Measurements from ENCODE around the gene CT45A7. TPM values are rescaled to one million over a fixed set of nuclear protein-coding genes. Genes with fewer than 3 reads are reported as not detected.
"Not testable (repeated sequence)": the region's sequence is repeated elsewhere in the genome, so short reads cannot be mapped to it uniquely, and the experiment has no call there.

Gene CT45A7, protein sequence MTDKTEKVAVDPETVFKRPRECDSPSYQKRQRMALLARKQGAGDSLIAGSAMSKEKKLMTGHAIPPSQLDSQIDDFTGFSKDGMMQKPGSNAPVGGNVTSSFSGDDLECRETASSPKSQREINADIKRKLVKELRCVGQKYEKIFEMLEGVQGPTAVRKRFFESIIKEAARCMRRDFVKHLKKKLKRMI
- not detected in 2 replicates for total RNA-seq (ENCODE audit: low replicate concordance)

DNA sequence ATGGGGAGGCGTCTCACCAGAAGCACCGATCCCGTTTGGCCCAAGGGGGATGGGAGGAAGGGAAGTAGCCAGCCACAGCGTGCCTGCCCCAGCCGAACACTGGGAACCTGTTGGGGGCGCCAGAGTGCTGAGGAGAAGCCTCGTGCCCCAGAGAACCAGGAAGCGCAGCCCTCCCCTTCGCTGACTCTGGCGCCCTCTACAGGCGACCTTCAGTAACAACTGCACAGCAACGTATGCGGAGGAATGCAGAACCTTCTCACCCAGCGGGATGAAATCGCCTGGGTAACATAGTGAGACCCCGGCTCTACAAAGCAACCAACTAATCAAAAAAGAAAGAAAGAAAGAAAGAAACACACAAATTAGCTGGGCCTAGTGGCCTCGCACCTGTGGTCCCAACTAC lies at the start of gene CT45A7:
CT45A7 (minus strand) TSS at position 101 of the 400 bp plus-strand sequence. CDS start 3,747 bp downstream, outside the sequence.
- not testable (repeated sequence) for H3K9ac ChIP-seq; H3K9me3 ChIP-seq (ENCODE audit: low read depth); H3K79me2 ChIP-seq (ENCODE audit: low read depth); H2AFZ ChIP-seq (replicated peaks); H3K36me3 Mint-ChIP-seq; H3K4me1 ChIP-seq; H3K4me3 Mint-ChIP-seq; H3K27ac ChIP-seq; H3F3A ChIP-seq (ENCODE audit: low read depth); H3K4me3 ChIP-seq; H3K27me3 Mint-ChIP-seq (ENCODE audit: insufficient read depth, low read depth); H3K9me3 Mint-ChIP-seq; DNase-seq (ENCODE audit: low spot score); H4K20me1 ChIP-seq (ENCODE audit: low read depth); H3K4me1 Mint-ChIP-seq; H3K27me3 ChIP-seq; H3K36me3 ChIP-seq; H3K4me2 ChIP-seq; H3K27ac Mint-ChIP-seq

DNA sequence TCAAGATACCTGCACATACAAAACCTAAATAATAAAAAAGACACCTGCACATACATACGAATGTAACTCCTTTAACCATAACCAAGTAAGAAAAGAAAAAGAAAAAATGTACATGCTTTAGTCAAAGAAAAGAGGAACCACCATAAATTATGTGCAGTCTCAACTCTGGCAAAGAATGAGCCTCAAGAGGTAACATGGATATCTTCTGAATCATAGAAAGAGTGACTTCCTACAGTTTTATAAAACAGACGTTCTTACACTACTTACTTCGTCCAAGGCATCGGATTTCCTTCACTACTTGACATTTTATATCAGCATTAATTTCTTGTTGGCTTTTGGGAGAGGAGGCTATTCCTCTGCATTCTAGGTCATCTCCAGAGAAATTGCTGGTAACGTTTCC lies 45.7 kb upstream of the CT45A7 start:
- H2AFZ ChIP-seq (replicated peaks); H3K9me3 Mint-ChIP-seq; H3K36me3 ChIP-seq; H3K4me3 Mint-ChIP-seq; H3K36me3 Mint-ChIP-seq; H3F3A ChIP-seq (ENCODE audit: low read depth); DNase-seq (ENCODE audit: low spot score); H3K27ac Mint-ChIP-seq; H3K4me1 Mint-ChIP-seq; H3K27me3 Mint-ChIP-seq (ENCODE audit: insufficient read depth, low read depth); H3K4me2 ChIP-seq; H3K79me2 ChIP-seq (ENCODE audit: low read depth); H3K27me3 ChIP-seq; H3K4me1 ChIP-seq; H3K9me3 ChIP-seq (ENCODE audit: low read depth); H3K9ac ChIP-seq; H4K20me1 ChIP-seq (ENCODE audit: low read depth); H3K4me3 ChIP-seq; H3K27ac ChIP-seq: not testable (repeated sequence)

DNA sequence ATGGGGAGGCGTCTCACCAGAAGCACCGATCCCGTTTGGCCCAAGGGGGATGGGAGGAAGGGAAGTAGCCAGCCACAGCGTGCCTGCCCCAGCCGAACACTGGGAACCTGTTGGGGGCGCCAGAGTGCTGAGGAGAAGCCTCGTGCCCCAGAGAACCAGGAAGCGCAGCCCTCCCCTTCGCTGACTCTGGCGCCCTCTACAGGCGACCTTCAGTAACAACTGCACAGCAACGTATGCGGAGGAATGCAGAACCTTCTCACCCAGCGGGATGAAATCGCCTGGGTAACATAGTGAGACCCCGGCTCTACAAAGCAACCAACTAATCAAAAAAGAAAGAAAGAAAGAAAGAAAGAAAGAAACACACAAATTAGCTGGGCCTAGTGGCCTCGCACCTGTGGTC lies 34.6 kb upstream of the CT45A7 start, which contains the start of gene CT45A9:
CT45A9 (minus strand) TSS at position 101 of the 400 bp plus-strand sequence. CDS start 3,751 bp downstream, outside the sequence.
- not testable (repeated sequence) for H3K79me2 ChIP-seq (ENCODE audit: low read depth); H3K4me1 Mint-ChIP-seq; H3K27ac ChIP-seq; H3K9me3 Mint-ChIP-seq; H3K36me3 Mint-ChIP-seq; DNase-seq (ENCODE audit: low spot score); H3K4me1 ChIP-seq; H3K4me3 Mint-ChIP-seq; H3K27me3 ChIP-seq; H3K27me3 Mint-ChIP-seq (ENCODE audit: insufficient read depth, low read depth); H3K9ac ChIP-seq; H4K20me1 ChIP-seq (ENCODE audit: low read depth); H3K27ac Mint-ChIP-seq; H3K9me3 ChIP-seq (ENCODE audit: low read depth); H3K4me3 ChIP-seq; H3F3A ChIP-seq (ENCODE audit: low read depth); H3K36me3 ChIP-seq; H2AFZ ChIP-seq (replicated peaks); H3K4me2 ChIP-seq

DNA sequence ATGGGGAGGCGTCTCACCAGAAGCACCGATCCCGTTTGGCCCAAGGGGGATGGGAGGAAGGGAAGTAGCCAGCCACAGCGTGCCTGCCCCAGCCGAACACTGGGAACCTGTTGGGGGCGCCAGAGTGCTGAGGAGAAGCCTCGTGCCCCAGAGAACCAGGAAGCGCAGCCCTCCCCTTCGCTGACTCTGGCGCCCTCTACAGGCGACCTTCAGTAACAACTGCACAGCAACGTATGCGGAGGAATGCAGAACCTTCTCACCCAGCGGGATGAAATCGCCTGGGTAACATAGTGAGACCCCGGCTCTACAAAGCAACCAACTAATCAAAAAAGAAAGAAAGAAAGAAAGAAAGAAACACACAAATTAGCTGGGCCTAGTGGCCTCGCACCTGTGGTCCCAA lies 17.4 kb upstream of the CT45A7 start, which contains the start of gene CT45A8:
CT45A8 (minus strand) TSS at position 101 of the 400 bp plus-strand sequence. CDS start 3,755 bp downstream, outside the sequence.
- not testable (repeated sequence) for H3K4me2 ChIP-seq; H3K9ac ChIP-seq; H3K4me3 Mint-ChIP-seq; H3K4me3 ChIP-seq; H2AFZ ChIP-seq (replicated peaks); H3F3A ChIP-seq (ENCODE audit: low read depth); DNase-seq (ENCODE audit: low spot score); H3K4me1 Mint-ChIP-seq; H4K20me1 ChIP-seq (ENCODE audit: low read depth); H3K27ac Mint-ChIP-seq; H3K27ac ChIP-seq; H3K79me2 ChIP-seq (ENCODE audit: low read depth); H3K27me3 ChIP-seq; H3K9me3 ChIP-seq (ENCODE audit: low read depth); H3K36me3 ChIP-seq; H3K36me3 Mint-ChIP-seq; H3K27me3 Mint-ChIP-seq (ENCODE audit: insufficient read depth, low read depth); H3K9me3 Mint-ChIP-seq; H3K4me1 ChIP-seq

DNA sequence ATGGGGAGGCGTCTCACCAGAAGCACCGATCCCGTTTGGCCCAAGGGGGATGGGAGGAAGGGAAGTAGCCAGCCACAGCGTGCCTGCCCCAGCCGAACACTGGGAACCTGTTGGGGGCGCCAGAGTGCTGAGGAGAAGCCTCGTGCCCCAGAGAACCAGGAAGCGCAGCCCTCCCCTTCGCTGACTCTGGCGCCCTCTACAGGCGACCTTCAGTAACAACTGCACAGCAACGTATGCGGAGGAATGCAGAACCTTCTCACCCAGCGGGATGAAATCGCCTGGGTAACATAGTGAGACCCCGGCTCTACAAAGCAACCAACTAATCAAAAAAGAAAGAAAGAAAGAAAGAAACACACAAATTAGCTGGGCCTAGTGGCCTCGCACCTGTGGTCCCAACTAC lies 17.2 kb downstream of the CT45A7 start, which contains the start of gene CT45A2:
CT45A2 (minus strand) TSS at position 101 of the 400 bp plus-strand sequence. CDS start 3,747 bp downstream, outside the sequence.
- H3K9ac ChIP-seq; H3K9me3 Mint-ChIP-seq; H3K27ac ChIP-seq; H2AFZ ChIP-seq (replicated peaks); H3K27ac Mint-ChIP-seq; H3K4me1 Mint-ChIP-seq; H3K4me3 Mint-ChIP-seq; H3K27me3 ChIP-seq; H3K36me3 ChIP-seq; H3K4me1 ChIP-seq; H3K9me3 ChIP-seq (ENCODE audit: low read depth); H3K36me3 Mint-ChIP-seq; DNase-seq (ENCODE audit: low spot score); H4K20me1 ChIP-seq (ENCODE audit: low read depth); H3K27me3 Mint-ChIP-seq (ENCODE audit: insufficient read depth, low read depth); H3K4me3 ChIP-seq; H3K79me2 ChIP-seq (ENCODE audit: low read depth); H3K4me2 ChIP-seq; H3F3A ChIP-seq (ENCODE audit: low read depth): not testable (repeated sequence)

DNA sequence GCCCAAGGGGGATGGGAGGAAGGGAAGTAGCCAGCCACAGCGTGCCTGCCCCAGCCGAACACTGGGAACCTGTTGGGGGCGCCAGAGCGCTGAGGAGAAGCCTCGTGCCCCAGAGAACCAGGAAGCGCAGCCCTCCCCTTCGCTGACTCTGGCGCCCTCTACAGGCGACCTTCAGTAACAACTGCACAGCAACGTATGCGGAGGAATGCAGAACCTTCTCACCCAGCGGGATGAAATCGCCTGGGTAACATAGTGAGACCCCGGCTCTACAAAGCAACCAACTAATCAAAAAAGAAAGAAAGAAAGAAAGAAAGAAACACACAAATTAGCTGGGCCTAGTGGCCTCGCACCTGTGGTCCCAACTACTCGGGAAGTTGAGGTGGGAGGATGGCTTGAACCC lies 34.4 kb downstream of the CT45A7 start, which contains the start of gene CT45A6:
CT45A6 (minus strand) TSS at position 101 of the 400 bp plus-strand sequence. CDS start 3,794 bp downstream, outside the sequence.
- H4K20me1 ChIP-seq (ENCODE audit: low read depth); H3K27me3 ChIP-seq; H3K36me3 ChIP-seq; H3K4me1 Mint-ChIP-seq; H3K4me1 ChIP-seq; H2AFZ ChIP-seq (replicated peaks); H3F3A ChIP-seq (ENCODE audit: low read depth); H3K4me2 ChIP-seq; H3K36me3 Mint-ChIP-seq; H3K79me2 ChIP-seq (ENCODE audit: low read depth); H3K9me3 Mint-ChIP-seq; H3K4me3 Mint-ChIP-seq; H3K9ac ChIP-seq; H3K27me3 Mint-ChIP-seq (ENCODE audit: insufficient read depth, low read depth); H3K27ac Mint-ChIP-seq; H3K4me3 ChIP-seq; H3K9me3 ChIP-seq (ENCODE audit: low read depth); H3K27ac ChIP-seq; DNase-seq (ENCODE audit: low spot score): not testable (repeated sequence)

DNA sequence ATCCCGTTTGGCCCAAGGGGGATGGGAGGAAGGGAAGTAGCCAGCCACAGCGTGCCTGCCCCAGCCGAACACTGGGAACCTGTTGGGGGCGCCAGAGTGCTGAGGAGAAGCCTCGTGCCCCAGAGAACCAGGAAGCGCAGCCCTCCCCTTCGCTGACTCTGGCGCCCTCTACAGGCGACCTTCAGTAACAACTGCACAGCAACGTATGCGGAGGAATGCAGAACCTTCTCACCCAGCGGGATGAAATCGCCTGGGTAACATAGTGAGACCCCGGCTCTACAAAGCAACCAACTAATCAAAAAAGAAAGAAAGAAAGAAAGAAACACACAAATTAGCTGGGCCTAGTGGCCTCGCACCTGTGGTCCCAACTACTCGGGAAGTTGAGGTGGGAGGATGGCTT lies 51.7 kb downstream of the CT45A7 start, which contains the start of gene CT45A5:
CT45A5 (minus strand) TSS at position 101 of the 400 bp plus-strand sequence. CDS start 3,774 bp downstream, outside the sequence.
- not testable (repeated sequence) for H3K9ac ChIP-seq; H3K9me3 ChIP-seq (ENCODE audit: low read depth); H3K4me3 ChIP-seq; H3F3A ChIP-seq (ENCODE audit: low read depth); H3K4me2 ChIP-seq; H3K36me3 ChIP-seq; H3K36me3 Mint-ChIP-seq; H3K27me3 ChIP-seq; H3K4me3 Mint-ChIP-seq; H3K79me2 ChIP-seq (ENCODE audit: low read depth); H3K27ac Mint-ChIP-seq; H3K27ac ChIP-seq; H3K9me3 Mint-ChIP-seq; DNase-seq (ENCODE audit: low spot score); H3K27me3 Mint-ChIP-seq (ENCODE audit: insufficient read depth, low read depth); H2AFZ ChIP-seq (replicated peaks); H3K4me1 Mint-ChIP-seq; H3K4me1 ChIP-seq; H4K20me1 ChIP-seq (ENCODE audit: low read depth)

Data from neural progenitor cell (in vitro differentiated cells).